ENCODE measurements around the gene LRIG1. TPM values are rescaled to one million over a fixed set of nuclear protein-coding genes. Genes with fewer than 3 reads are reported as not detected.
A peak's percentile ranks its signal among the peaks of the same experiment; 100 is the strongest.

The LRIG1 gene
- total RNA-seq, 1 donor from 2014 or later, result 30.7 TPM

DNA sequence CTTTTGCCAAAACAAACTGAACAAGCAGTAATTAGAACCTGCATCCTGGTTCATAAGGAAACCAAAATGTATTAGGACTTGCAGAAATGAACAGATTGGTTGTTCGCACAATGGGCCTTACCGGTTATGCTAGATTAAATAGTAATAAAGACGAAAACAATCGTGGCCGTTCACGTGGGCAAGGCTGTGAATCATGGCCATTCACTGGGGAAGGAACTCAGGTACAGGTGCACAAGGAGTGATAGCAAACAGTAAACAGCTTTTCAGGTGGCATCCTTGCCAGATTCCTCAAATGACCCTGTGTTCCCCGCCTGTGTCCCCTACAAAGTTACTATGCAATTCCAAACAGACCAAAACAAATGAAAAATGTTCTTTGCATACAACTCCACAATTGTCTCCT lies 8.2 kb downstream of the LRIG1 start:
- no peaks in the 10 kb centered on the region for H3K27me3 ChIP-seq
- no peak for TF ChIP-seq POLR2A (IDR thresholded peaks at IDR 0.05)
- TF ChIP-seq, protein P1, sequence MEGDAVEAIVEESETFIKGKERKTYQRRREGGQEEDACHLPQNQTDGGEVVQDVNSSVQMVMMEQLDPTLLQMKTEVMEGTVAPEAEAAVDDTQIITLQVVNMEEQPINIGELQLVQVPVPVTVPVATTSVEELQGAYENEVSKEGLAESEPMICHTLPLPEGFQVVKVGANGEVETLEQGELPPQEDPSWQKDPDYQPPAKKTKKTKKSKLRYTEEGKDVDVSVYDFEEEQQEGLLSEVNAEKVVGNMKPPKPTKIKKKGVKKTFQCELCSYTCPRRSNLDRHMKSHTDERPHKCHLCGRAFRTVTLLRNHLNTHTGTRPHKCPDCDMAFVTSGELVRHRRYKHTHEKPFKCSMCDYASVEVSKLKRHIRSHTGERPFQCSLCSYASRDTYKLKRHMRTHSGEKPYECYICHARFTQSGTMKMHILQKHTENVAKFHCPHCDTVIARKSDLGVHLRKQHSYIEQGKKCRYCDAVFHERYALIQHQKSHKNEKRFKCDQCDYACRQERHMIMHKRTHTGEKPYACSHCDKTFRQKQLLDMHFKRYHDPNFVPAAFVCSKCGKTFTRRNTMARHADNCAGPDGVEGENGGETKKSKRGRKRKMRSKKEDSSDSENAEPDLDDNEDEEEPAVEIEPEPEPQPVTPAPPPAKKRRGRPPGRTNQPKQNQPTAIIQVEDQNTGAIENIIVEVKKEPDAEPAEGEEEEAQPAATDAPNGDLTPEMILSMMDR (IDR thresholded peaks at IDR 0.05), result no peak
- TF ChIP-seq POLR2AphosphoS5 (IDR thresholded peaks at IDR 0.05; ENCODE audit: insufficient read depth in 1 of 2, low read depth in 1 of 2), result peak in 1 of 2 donors; percentile 29
- H3K27ac ChIP-seq, result peak overlapping the region; percentile 6
- peaks cover 89% of the 10 kb centered on the region for H3K4me1 ChIP-seq
- H3K9me3 ChIP-seq, result no peaks in the 10 kb centered on the region
- DNase-seq (ENCODE audit: extremely low spot score in 2 of 2), result no peak
- no peak overlapping the region for H3K4me3 ChIP-seq
- no peaks in the 10 kb centered on the region for H3K36me3 ChIP-seq
- intact Hi-C loops (cut with DNase I), result no loop called here

DNA sequence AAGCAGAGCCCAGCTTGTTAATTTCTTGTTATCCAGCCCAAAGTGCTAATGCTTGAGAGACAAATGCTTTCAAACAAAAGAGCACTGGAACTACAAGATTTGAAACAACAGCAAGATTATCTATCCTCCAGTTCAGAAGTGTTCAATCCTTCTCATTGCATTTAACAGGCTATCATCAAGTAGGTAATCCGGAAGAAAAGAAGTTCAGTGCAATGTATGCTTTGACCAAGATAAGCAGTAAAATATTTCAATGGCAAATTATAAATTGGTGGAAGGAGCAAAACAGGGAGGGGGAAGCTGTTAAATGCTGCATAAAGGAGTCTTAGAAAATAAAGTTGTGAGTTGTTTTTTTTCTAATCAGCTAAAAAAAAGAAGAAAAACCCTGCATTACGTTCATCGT lies 8.8 kb downstream of the LRIG1 start:
- Histone ChIP-seq H3K36me3 (no peaks in the 10 kb centered on the region), H3K4me1 (peaks cover 87% of the 10 kb centered on the region), H3K27me3 (no peaks in the 10 kb centered on the region), H3K4me3 (no peak overlapping the region), H3K9me3 (no peaks in the 10 kb centered on the region), H3K27ac (no peak overlapping the region)
- intact Hi-C loops (cut with DNase I), result no loop called here
- no peak for DNase-seq (ENCODE audit: extremely low spot score in 2 of 2)
- TF ChIP-seq, protein P1 (IDR thresholded peaks at IDR 0.05), result no peak
- TF ChIP-seq POLR2A (IDR thresholded peaks at IDR 0.05) (no peak), POLR2AphosphoS5 (IDR thresholded peaks at IDR 0.05; ENCODE audit: insufficient read depth in 1 of 2, low read depth in 1 of 2) (no peak)

DNA sequence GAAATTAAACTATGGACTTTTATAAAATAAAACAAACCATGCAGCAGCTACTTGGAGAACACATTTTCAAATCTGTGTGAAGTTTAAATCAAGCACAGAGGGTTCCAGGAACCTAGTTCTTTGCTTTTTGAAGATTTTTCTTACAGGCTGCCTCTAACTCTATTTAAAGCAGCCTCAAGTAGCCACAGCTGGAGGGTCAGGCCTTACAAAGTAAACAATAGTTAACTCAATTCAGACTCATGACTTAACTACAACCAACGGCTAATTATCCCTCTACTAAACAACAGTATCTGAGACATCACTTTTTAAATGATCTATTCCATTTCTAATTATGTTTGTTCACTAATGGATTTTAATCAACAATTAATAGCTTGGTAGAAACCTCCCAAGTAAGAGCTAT lies 9.8 kb downstream of the LRIG1 start:
- intact Hi-C loops (cut with DNase I), result no loop called here
- Histone ChIP-seq H3K4me1 (peaks cover 87% of the 10 kb centered on the region), H3K36me3 (no peaks in the 10 kb centered on the region), H3K27ac (peak overlapping the region; percentile 37), H3K4me3 (no peak overlapping the region), H3K9me3 (no peaks in the 10 kb centered on the region), H3K27me3 (no peaks in the 10 kb centered on the region)
- TF ChIP-seq, protein P1 (IDR thresholded peaks at IDR 0.05), result no peak
- no peak for TF ChIP-seq POLR2AphosphoS5 (IDR thresholded peaks at IDR 0.05; ENCODE audit: insufficient read depth in 1 of 2, low read depth in 1 of 2)
- no peak for TF ChIP-seq POLR2A (IDR thresholded peaks at IDR 0.05)
- DNase-seq (ENCODE audit: extremely low spot score in 2 of 2), result no peak

DNA sequence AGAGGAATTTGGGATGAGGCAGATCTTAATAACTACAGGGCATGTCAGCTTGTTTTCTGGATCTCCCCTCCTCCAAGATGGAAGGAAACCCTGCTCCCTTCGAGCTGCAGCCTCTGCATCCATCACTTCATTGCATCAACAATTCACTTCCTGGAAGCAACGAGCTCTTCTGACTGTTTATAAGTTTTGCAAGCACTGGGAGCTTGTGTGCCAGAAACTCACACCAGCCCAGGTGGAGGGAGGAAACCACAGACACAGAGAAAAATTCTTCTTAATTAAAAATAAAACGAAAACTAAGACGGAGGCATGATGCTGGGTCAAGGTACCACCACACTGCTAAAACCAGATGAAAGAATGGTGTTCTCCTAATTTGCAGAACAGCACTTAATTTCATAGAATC lies 10.6 kb downstream of the LRIG1 start:
- intact Hi-C loops (cut with DNase I), result no loop called here

DNA sequence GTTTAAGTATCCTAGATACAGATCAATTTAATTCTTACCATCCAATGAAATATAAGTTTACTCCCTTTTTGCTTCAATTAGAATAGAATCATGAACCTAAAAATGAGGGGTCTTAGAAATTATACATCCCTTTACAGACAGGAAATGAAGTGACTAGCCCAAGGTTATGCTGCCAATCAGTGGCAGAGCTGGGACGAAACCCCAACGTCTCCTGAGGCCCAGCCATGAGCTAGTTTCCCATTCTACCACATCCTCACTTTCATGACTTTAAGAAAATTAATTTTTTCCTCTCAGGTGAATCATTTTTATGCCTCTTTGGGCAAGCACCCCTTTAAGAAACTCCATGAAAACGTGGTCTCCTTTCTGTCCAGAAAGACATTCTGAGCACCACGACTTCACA lies 11.2 kb downstream of the LRIG1 start:
- no peaks in the 10 kb centered on the region for H3K27me3 ChIP-seq
- peak overlapping the region; percentile 37 for H3K27ac ChIP-seq
- intact Hi-C loops (cut with DNase I), result loop anchor here (10.0 kb wide), 1 partner anchor 65 kb away; no protein-coding TSS in a partner anchor
- DNase-seq (ENCODE audit: extremely low spot score in 2 of 2), result no peak
- no peaks in the 10 kb centered on the region for H3K9me3 ChIP-seq
- no peak overlapping the region for H3K4me3 ChIP-seq
- no peak for TF ChIP-seq POLR2AphosphoS5 (IDR thresholded peaks at IDR 0.05; ENCODE audit: insufficient read depth in 1 of 2, low read depth in 1 of 2)
- TF ChIP-seq, protein P1 (IDR thresholded peaks at IDR 0.05), result no peak
- no peak for TF ChIP-seq POLR2A (IDR thresholded peaks at IDR 0.05)
- H3K36me3 ChIP-seq, result no peaks in the 10 kb centered on the region
- peaks cover 85% of the 10 kb centered on the region for H3K4me1 ChIP-seq

More for the DNA sequence above, 10.6 kb downstream of the LRIG1 start:
- Histone ChIP-seq H3K4me1 (peaks cover 86% of the 10 kb centered on the region), H3K36me3 (no peaks in the 10 kb centered on the region), H3K27me3 (no peaks in the 10 kb centered on the region), H3K27ac (peak overlapping the region; percentile 37), H3K4me3 (no peak overlapping the region), H3K9me3 (no peaks in the 10 kb centered on the region)
- peak in 1 of 2 donors; percentile 52 for TF ChIP-seq POLR2AphosphoS5 (IDR thresholded peaks at IDR 0.05; ENCODE audit: insufficient read depth in 1 of 2, low read depth in 1 of 2)
- TF ChIP-seq POLR2A (IDR thresholded peaks at IDR 0.05), result no peak
- DNase-seq (ENCODE audit: extremely low spot score in 2 of 2), result no peak
